Fibroblast of the conjunctiva (primary cell): ENCODE results near the gene HSD17B1.
"Not testable (repeated sequence)": the region's sequence is repeated elsewhere in the genome, so short reads cannot be mapped to it uniquely, and the experiment has no call there.

ENCODE experiments used
- DNase-seq: peaks from one replicate; pipeline ENCODE4 v3.0.0-alpha.2; 2010; ENCODE audit warnings: low read depth

The HSD17B1 gene

DNA sequence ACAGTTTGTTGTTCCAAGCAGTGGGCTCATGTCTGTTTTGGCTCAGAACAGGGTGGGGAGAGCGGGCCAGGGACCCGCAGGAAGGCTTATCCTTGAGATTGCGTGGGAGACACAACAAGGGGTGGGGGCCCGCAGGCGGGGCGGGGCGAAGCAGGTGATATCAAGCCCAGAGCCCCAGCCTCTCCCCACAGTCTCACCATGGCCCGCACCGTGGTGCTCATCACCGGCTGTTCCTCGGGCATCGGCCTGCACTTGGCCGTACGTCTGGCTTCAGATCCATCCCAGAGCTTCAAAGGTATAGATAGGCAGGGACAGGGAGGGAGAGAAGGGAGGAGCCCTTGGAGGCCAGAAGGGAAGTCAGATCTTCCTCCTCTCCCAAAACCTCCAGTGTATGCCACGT, at the start of gene HSD17B1:
TSS of gene HSD17B1 (plus strand) at position 188 of the 400 bp plus-strand sequence. CDS start at position 199, 11 bp downstream.
- not testable (repeated sequence) for DNase-seq

- DNase-seq: no peak
These were observed 49.8 kb upstream of the HSD17B1 start for GRCh38 chr17:42502926-42503325.

GRCh38 chr17:42507671-42508070, 45.1 kb upstream of the HSD17B1 start:
- DNase-seq: no peak

GRCh38 chr17:42508426-42509165, 44.1 kb upstream of the HSD17B1 start:
- no peak for DNase-seq

DNA sequence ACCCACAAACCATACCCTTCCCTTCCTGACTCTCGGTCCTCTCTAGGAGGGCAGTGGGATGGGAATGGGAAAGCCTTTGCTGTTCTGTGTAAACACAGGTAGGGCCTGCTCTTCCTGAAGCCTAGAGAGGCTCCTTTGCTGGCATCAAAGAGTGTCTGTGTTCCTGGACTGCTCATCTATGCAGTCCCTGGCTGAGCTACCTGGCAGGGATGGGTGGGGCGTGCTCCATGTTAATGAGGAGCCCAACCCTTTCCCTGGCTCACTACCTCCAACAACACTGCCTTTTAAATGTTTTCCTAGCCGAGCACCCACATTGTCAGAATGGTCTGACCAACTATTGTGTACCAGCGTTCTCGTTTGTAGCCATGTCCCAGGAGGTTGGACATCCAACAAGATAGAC, 43.3 kb upstream of the HSD17B1 start:
- DNase-seq: no peak

GRCh38 chr17:42509841-42510240, 42.9 kb upstream of the HSD17B1 start:
- no peak for DNase-seq

DNA sequence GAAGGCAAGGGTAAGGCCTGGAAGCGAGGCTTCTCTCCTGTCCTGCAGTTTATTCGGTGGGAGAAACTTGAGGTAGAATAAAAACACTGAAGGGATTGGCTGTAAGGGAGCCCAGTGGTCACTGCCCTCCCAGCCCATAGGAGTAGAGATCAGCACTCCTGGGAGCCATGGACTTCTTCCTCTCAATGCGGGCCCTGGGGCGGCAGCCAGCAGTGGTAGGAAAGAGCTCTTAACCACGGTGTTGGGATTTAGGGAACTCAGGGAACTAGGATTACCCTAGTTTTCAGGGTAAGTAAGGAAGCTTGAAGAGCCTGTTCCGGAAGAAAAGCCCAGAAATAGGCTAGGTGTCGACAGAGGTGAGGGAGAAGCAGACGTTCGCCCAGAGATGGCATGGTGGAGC, 40.5 kb upstream of the HSD17B1 start:
- no peak for DNase-seq

GRCh38 chr17:42512733-42513251, 39.9 kb upstream of the HSD17B1 start:
- no peak for DNase-seq

- no peak for DNase-seq
These were observed 39.0 kb upstream of the HSD17B1 start for GRCh38 chr17:42513686-42514085.

DNA sequence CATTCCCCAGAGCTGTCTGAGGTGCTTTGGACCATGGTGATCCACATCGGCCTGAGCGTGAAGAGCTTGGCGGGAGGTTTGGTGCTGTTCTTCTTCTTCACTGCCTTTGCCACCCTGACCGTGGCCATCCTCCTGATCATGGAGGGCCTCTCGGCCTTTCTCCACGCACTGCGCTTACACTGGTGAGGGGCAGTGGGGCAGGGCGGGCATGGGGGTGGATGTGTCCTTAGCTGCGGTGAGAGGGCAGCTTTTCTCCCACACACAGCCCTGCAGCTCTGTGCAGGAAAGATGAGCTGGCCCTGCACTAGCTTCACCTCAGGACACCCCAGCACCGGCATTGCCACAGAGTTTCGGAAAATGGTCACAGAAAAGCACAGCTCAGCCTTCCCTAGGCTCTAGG, 38.4 kb upstream of the HSD17B1 start:
- no peak for DNase-seq

- no peak for DNase-seq
These were observed 37.9 kb upstream of the HSD17B1 start for GRCh38 chr17:42514867-42515266.

DNA sequence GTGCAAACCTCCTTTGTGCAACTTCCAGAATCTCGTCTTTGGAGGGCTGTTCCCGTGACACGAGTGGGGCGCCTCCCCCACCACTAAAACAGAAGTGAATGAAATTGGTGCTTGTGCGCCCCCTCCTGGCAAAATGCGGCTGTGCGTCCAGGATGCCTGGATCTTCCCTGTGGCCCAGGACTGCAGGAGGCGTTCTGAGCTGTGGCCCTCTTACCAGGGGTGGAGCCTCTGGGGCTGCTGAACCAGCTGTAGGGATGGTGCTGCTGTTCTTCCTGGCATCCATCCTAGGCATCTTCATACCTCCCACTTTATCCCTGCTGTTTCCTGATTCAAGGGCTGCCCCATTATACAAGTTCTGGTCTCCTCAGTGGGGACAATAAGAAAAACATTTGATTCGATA, 35.2 kb upstream of the HSD17B1 start:
- DNase-seq: peak; percentile 94

- peak; percentile 92 for DNase-seq
These were observed 34.5 kb upstream of the HSD17B1 start for GRCh38 chr17:42518046-42518754.

- no peak for DNase-seq
These were observed 33.8 kb upstream of the HSD17B1 start for GRCh38 chr17:42518755-42519545.

GRCh38 chr17:42519546-42520491, 32.9 kb upstream of the HSD17B1 start:
- peak; percentile 99 for DNase-seq

DNA sequence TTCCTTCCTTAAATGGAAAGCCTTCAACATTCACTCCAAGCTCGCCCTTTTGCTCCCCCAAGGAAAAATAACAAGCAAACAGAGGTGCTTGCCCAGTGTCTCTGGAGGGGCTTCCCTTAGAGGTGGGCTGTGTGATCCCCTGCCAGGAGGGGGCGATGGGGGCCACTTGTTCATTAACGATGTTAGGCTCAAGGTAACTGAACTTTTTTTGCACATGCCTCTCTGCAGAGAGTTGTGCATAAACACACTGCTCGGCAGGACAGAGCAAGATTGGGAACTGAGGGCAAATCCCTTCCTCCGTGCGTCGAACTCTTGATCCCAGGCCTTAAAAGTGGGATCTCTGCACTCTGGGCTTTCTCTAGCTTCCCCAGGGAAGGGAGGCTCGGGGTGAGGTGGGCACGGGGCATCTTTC, 32.2 kb upstream of the HSD17B1 start:
- no peak for DNase-seq

DNA sequence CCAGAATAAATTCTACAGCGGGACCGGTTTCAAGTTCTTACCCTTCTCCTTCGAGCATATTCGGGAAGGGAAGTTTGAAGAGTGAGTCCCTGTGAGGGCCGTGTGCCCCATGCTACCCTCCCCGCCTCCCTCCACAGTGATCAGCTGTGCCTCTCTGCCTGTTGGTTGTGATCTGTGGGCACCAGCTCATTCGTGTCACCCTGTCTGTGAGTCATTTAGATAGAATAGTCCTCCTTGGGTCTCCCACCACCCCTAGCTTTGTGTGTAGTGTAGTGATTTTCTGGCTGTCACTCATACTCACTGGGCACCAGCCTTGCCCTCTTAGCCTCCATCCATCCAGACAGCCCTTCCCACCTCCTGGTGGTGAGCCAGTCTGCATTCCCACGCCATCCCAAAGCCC, 31.7 kb upstream of the HSD17B1 start:
- DNase-seq: no peak

GRCh38 chr17:42521666-42522262, 31.0 kb upstream of the HSD17B1 start:
- DNase-seq: no peak

- no peak for DNase-seq
These were observed 30.4 kb upstream of the HSD17B1 start for GRCh38 chr17:42522263-42522790.

DNA sequence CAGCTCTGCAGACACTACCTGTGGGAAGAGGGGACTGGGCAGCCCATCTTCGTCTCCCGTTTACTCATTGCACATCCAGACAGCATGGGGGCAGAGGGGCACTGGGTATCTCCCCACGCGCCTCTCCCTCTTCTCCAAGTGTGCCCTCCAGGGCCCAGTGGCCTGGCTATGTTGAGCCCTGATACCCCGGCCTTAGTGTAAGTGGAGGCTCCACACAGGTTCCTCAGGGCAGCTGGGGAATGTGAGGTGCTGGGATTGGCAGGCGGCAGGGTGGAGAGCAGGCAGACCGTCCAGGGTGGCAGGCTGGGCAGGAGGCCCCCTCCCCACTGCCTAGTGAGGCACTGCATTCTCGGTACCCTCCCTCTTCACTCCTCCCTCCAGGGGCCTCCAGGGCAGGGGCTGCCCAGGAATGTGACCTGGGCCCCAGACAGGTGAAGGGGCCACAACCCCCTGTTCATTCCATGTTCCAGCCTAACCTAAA, 29.9 kb upstream of the HSD17B1 start:
- DNase-seq: no peak

- no peak for DNase-seq
These were observed 27.5 kb upstream of the HSD17B1 start for GRCh38 chr17:42525221-42525620.
